GM23338 (cell line): ENCODE results near the gene ZFYVE28. TPM values are rescaled to one million over a fixed set of nuclear protein-coding genes. Genes with fewer than 3 reads are reported as not detected.
"Not testable (repeated sequence)": the region's sequence is repeated elsewhere in the genome, so short reads cannot be mapped to it uniquely, and the experiment has no call there.

Source experiments
- ATAC-seq: fragments of 200-7000 bp; cut with Tn5 transposase; 3 replicates; pipeline ENCODE4 v1.9.1; 2020
- DNase-seq: peaks from one replicate; pipeline ENCODE4 v3.0.0-alpha.2; 2015; ENCODE audit warnings: low spot score
- H2AFZ ChIP-seq: fragments of 200-600 bp; sonication (generic); 2 replicates; pipeline ENCODE4 v1.8.0; 2016; ENCODE audit warnings: antibody characterized with exemption, mild to moderate bottlenecking, moderate library complexity
- H3F3A ChIP-seq: fragments of 200-600 bp; sonication (generic); replicated peaks from 2 replicates; pipeline ENCODE4 v1.8.0; 2017; ENCODE audit warnings: antibody characterized with exemption, mixed run types, low read depth
- H3K27ac ChIP-seq: fragments of 200-600 bp; sonication (generic); 2 replicates; pipeline ENCODE4 v1.6.1; 2016; ENCODE audit warnings: low read depth
- H3K27me3 ChIP-seq: fragments of 200-600 bp; sonication (generic); 2 replicates; pipeline ENCODE4 v1.8.0; 2016; ENCODE audit warnings: mild to moderate bottlenecking, mixed run types, moderate library complexity; ENCODE audit not compliant: insufficient read depth
- H3K36me3 ChIP-seq: fragments of 200-600 bp; sonication (generic); 2 replicates; pipeline ENCODE4 v1.8.0; 2016; ENCODE audit warnings: mild to moderate bottlenecking; ENCODE audit not compliant: insufficient read depth
- H3K4me1 ChIP-seq: fragments of 200-600 bp; sonication (generic); 2 replicates; pipeline ENCODE4 v1.8.0; 2016; ENCODE audit warnings: mild to moderate bottlenecking, moderate library complexity; ENCODE audit not compliant: insufficient read depth
- H3K4me2 ChIP-seq: fragments of 200-600 bp; sonication (generic); 2 replicates; pipeline ENCODE4 v1.7.1; 2017; ENCODE audit warnings: mixed run types
- H3K4me3 ChIP-seq: fragments of 200-600 bp; sonication (generic); 2 replicates; pipeline ENCODE4 v1.6.1; 2016; ENCODE audit warnings: mixed run types
- H3K79me2 ChIP-seq: fragments of 200-600 bp; sonication (generic); replicated peaks from 2 replicates; pipeline ENCODE4 v1.8.0; 2017; ENCODE audit warnings: mild to moderate bottlenecking; ENCODE audit not compliant: insufficient read depth
- H3K9me2 ChIP-seq: fragments of 200-600 bp; sonication (generic); 2 replicates; pipeline ENCODE4 v1.8.0; 2017; ENCODE audit not compliant: insufficient read depth
- H4K20me1 ChIP-seq: fragments of 200-600 bp; sonication (generic); replicated peaks from 2 replicates; pipeline ENCODE4 v1.8.0; 2017; ENCODE audit warnings: mild to moderate bottlenecking; ENCODE audit not compliant: insufficient read depth
- H3K27ac Mint-ChIP-seq: 2 replicates; pipeline ENCODE4 v1.8.0; 2020; ENCODE audit warnings: inconsistent platforms, mild to moderate bottlenecking, moderate library complexity, mixed read lengths
- H3K27me3 Mint-ChIP-seq: 3 replicates; pipeline ENCODE4 v1.8.0; 2022; ENCODE audit warnings: low read depth, mild to moderate bottlenecking, moderate library complexity, mixed read lengths, inconsistent platforms; ENCODE audit not compliant: insufficient read depth, poor library complexity
- H3K36me3 Mint-ChIP-seq: 3 replicates; pipeline ENCODE4 v1.8.0; 2021; ENCODE audit warnings: low read depth, mild to moderate bottlenecking, inconsistent platforms, moderate library complexity, mixed read lengths
- H3K4me1 Mint-ChIP-seq: 3 replicates; pipeline ENCODE4 v1.8.0; 2020; ENCODE audit warnings: mild to moderate bottlenecking, inconsistent platforms, mixed read lengths
- H3K4me3 Mint-ChIP-seq: 3 replicates; pipeline ENCODE4 v1.8.0; 2021; ENCODE audit warnings: moderate library complexity, mild to moderate bottlenecking, inconsistent platforms, mixed read lengths
- H3K9me3 Mint-ChIP-seq: 3 replicates; pipeline ENCODE4 v1.8.0; 2020; ENCODE audit warnings: moderate library complexity, mild to moderate bottlenecking, inconsistent platforms, mixed read lengths
- CTCF ChIP-seq, 2 experiments: fragments of 200-600 bp in 1 of 2; sonication (generic) in 1 of 2; conservative IDR thresholded peaks; 2 replicates each; pipeline versions ENCODE4 v1.5.1 to v1.6.1; 2016 to 2017; ENCODE audit warnings: antibody characterized with exemption in 2 of 2, low read depth in 2 of 2, mild to moderate bottlenecking in 2 of 2, moderate library complexity in 1 of 2
- ETS1 ChIP-seq: IDR thresholded peaks from 2 replicates; pipeline ENCODE4 v1.6.1; 2016; ENCODE audit warnings: antibody characterized with exemption
- EZH2 ChIP-seq: fragments of 200-600 bp; sonication (generic); IDR thresholded peaks from one replicate; pipeline ENCODE4 v1.8.0; 2017; ENCODE audit warnings: antibody characterized with exemption, mild to moderate bottlenecking, low read depth; ENCODE audit not compliant: unreplicated experiment
- EZH2phosphoT487 ChIP-seq: fragments of 200-600 bp; sonication (generic); IDR thresholded peaks from one replicate; pipeline ENCODE4 v1.8.1; 2018; ENCODE audit warnings: antibody characterized with exemption; ENCODE audit not compliant: unreplicated experiment
- NANOG ChIP-seq: IDR thresholded peaks from 2 replicates; pipeline ENCODE4 v1.6.1; 2016; ENCODE audit warnings: antibody characterized with exemption, borderline replicate concordance
- POLR2AphosphoS5 ChIP-seq: IDR thresholded peaks from 2 replicates; pipeline ENCODE4 v1.6.1; 2016; ENCODE audit warnings: antibody characterized with exemption, low read depth
- REST ChIP-seq: IDR thresholded peaks from one replicate; pipeline ENCODE4 v1.6.1; 2018; ENCODE audit warnings: antibody characterized with exemption; ENCODE audit not compliant: unreplicated experiment
- STAT1 ChIP-seq: IDR thresholded peaks from one replicate; pipeline ENCODE4 v1.6.1; 2016; ENCODE audit warnings: antibody characterized with exemption; ENCODE audit not compliant: unreplicated experiment
- ZNF331 ChIP-seq: fragments of 250-450 bp; sonication (Bioruptor Pico); IDR thresholded peaks from 2 replicates; pipeline ENCODE4 v1.5.0; 2020; ENCODE audit warnings: low read depth, mild to moderate bottlenecking, moderate library complexity
- polyA plus RNA-seq: library from polyadenylated mRNA; unstranded; fragments of >200 nt; fragmentation: Nextera tagmentation; extraction: Ambion mirVana; gene quantifications from 2 replicates; pipeline ENCODE4 v1.2.1, GENCODE V29; 2016
- total RNA-seq: library from RNA; depleted of rRNA; stranded (reverse); fragments of >200 nt; shearing (Covaris generic); gene quantifications from 2 replicates; pipeline ENCODE4 v1.2.3, GENCODE V29; 2014

Gene ZFYVE28
- total and polyA plus RNA-seq, 2 experiments from 2014 or later: 2.6 to 4.6 TPM

GRCh38 chr4:2429945-2430757 lies 11.7 kb upstream of the ZFYVE28 start:
- H3K36me3 Mint-ChIP-seq, H3K36me3 ChIP-seq, H3K4me1 ChIP-seq, H3K27ac Mint-ChIP-seq, H3K4me2 ChIP-seq, H3F3A ChIP-seq, H3K4me3 ChIP-seq, H3K9me3 Mint-ChIP-seq, H2AFZ ChIP-seq, DNase-seq, H3K79me2 ChIP-seq, H3K27me3 ChIP-seq, H3K27me3 Mint-ChIP-seq, H3K27ac ChIP-seq, ATAC-seq, H4K20me1 ChIP-seq, H3K4me3 Mint-ChIP-seq, H3K9me2 ChIP-seq: not testable (repeated sequence)
- H3K4me1 Mint-ChIP-seq: peaks cover 12% of the 10 kb centered on the region; the same call in 1 of the 3 replicates

GRCh38 chr4:2428496-2429213 lies 10.2 kb upstream of the ZFYVE28 start:
- Histone ChIP-seq H3K36me3 (no peaks in the 10 kb centered on the region), H3K79me2 (no peaks in the 10 kb centered on the region), H3F3A (no peaks in the 10 kb centered on the region), H3K27me3 (no peaks in the 10 kb centered on the region), H2AFZ (peak overlapping the region; percentile 52), H3K4me1 (peaks cover 3% of the 10 kb centered on the region; the same call in 1 of the 2 replicates), H3K4me2 (no peak overlapping the region), H3K27ac (no peak overlapping the region), H3K9me2 (no peaks in the 10 kb centered on the region), H3K4me3 (no peak overlapping the region), H4K20me1 (no peaks in the 10 kb centered on the region)
- Mint-ChIP-seq H3K27me3 (peaks cover 5% of the 10 kb centered on the region), H3K27ac (no peak overlapping the region), H3K4me1 (peaks cover 7% of the 10 kb centered on the region; the same call in 1 of the 3 replicates), H3K36me3 (no peaks in the 10 kb centered on the region; the same call in 2 of the 3 replicates), H3K4me3 (no peak overlapping the region; the same call in 2 of the 3 replicates), H3K9me3 (no peaks in the 10 kb centered on the region; the same call in 2 of the 3 replicates)
- DNase-seq: no peak
- ATAC-seq: no peak
- TF ChIP-seq EZH2phosphoT487 (no peak), NANOG (no peak), ETS1 (no peak), POLR2AphosphoS5 (no peak), ZNF331 (CRISPR knock-in tag) (no peak), EZH2 (no peak), CTCF (conservative IDR thresholded peaks at IDR 0.05; ENCODE audit: low read depth in 2 of 2) (no peak), REST (no peak), STAT1 (no peak)
